Astrocyte of the cerebellum (primary cell): Measurements from ENCODE around the gene TTC28.

Source experiments
- DNase-seq: peaks from one replicate; pipeline ENCODE4 v3.0.0-alpha.2; 2011; ENCODE audit warnings: low read depth
- H3K4me3 ChIP-seq: 2 replicates; pipeline ENCODE4 v1.5.1; 2011; ENCODE audit warnings: mild to moderate bottlenecking, low read depth, low read length, moderate library complexity
- CTCF ChIP-seq: IDR thresholded peaks from 2 replicates; pipeline ENCODE4 v1.5.1; 2012; ENCODE audit warnings: low read length, low read depth, moderate library complexity, mild to moderate bottlenecking; ENCODE audit errors: missing control alignments
- in situ Hi-C: cut with HindIII; loops from 2 replicates; pipeline ENCODE4 v1.10.0; 2017; ENCODE audit warnings: low sequenced_read_pairs

The TTC28 gene

GRCh38 chr22:28241656-28242290, 437.9 kb downstream of the TTC28 start:
- in situ Hi-C loops, result loop anchor here (10.0 kb wide), 2 partner anchors 83 to 193 kb away; no protein-coding TSS in a partner anchor
- DNase-seq, result no peak
- H3K4me3 ChIP-seq, result no peak overlapping the region
- TF ChIP-seq CTCF, result no peak

- no peak for TF ChIP-seq CTCF
- H3K4me3 ChIP-seq, result no peak overlapping the region
- in situ Hi-C loops, result loop anchor here (10.0 kb wide), 2 partner anchors 85 to 195 kb away; no protein-coding TSS in a partner anchor
- no peak for DNase-seq
These were observed 439.7 kb downstream of the TTC28 start for GRCh38 chr22:28239941-28240340.

- no peak for TF ChIP-seq CTCF
- no peak for DNase-seq
- H3K4me3 ChIP-seq, result no peak overlapping the region
- in situ Hi-C loops, result no loop called here
These were observed 441.9 kb downstream of the TTC28 start for GRCh38 chr22:28237783-28238182.

DNA sequence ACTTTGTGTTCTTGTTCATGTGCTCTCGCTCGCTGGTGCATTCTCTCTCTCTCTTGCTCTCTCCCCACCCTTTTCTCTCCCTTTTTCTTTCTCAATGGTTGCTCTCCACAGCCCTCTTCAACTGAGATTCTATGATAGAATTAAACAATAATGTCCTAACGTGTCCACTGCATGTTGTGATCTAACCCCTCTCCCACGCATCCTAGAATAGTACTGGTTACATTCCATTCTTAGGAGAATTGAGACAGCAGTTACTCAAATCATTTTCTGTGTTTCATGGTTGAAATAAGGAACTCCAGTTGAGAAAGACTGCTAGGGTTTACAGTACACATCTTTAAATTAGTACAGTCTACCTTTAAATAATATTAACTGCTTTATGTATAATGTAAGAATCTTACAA, 442.5 kb downstream of the TTC28 start:
- TF ChIP-seq CTCF, result no peak
- in situ Hi-C loops, result no loop called here
- no peak for DNase-seq
- H3K4me3 ChIP-seq, result no peak overlapping the region

DNA sequence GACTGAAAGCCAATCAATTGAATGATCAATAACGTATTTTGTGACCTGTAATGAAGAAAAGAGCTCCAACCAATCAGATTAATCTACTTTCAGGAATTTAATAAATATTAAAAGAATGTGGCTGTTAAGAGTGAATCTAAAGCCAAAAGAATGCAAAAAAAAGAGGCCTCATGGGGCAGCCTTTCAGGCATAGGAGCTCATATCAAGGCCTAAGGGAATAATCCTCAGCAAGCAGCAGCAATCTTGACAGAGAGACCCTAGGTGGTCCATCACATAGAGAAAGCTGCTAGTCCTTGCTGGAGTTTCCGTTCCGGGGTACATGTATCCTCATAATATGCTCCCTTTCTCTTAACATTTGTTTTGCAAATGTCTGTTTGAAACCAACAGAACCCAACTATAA, 447.4 kb downstream of the TTC28 start:
- no peak overlapping the region for H3K4me3 ChIP-seq
- in situ Hi-C loops, result no loop called here
- TF ChIP-seq CTCF, result no peak
- no peak for DNase-seq

DNA sequence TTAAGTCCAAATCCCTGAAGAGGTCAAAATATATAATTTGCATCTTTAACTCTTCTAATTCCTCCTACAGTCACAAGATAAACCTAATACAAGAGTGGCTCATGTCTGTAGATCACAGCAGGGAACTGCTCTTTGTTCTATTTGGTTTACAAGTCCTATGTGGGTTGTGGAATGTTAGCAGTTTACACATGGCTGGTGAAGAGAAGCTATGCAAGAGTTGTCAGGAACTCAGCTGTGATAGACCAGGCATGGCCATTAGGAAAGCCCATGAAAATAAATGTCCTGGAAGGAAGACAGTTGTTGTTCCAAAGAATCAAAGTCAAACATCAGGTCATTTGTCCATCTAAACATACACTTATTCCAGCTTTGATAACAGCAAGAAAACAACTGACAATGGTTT, 448.2 kb downstream of the TTC28 start:
- no peak overlapping the region for H3K4me3 ChIP-seq
- TF ChIP-seq CTCF, result no peak
- DNase-seq, result peak; percentile 78
- in situ Hi-C loops, result no loop called here
